ENCODE data around the gene ATG10. TPM values are rescaled to one million over a fixed set of nuclear protein-coding genes. Genes with fewer than 3 reads are reported as not detected.

The ATG10 gene
- polyA plus RNA-seq, 1 of the 3 experiments (the other 2 are of a cell fraction), result 3.2 TPM

DNA sequence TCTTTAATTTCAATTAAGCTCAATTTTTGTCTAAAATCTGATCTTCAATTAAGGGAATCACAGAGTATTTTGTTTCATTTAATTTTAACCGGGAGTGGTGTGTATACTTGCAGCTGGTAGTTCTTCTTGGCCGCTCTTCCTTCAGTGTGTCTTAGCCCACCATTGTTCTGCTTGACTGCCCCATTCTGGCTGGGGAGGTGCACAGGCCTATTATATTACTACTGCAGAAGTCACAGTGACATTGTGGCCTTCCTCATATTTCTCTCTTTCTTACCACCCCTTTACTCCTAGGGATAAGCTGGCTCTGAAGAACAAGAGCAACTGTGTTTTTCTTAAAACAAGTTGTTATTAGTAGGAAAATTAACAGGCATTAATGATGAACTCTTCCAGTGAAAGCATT is 123.7 kb downstream of the ATG10 start:
- no peaks in the 10 kb centered on the region for H3K9me2 ChIP-seq
- no peaks in the 10 kb centered on the region for H3K79me2 ChIP-seq (ENCODE audit: insufficient read depth)
- ChIA-PET POLR2A (no interaction called here), CTCF (interaction anchor here (0.5 to 1.1 kb wide), 4 partner anchors 12 to 46 kb away, joined by 3 read pairs; no protein-coding TSS in a partner anchor)
- H4K20me1 ChIP-seq (ENCODE audit: insufficient read depth), result no peaks in the 10 kb centered on the region
- H3K9ac ChIP-seq, result no peak overlapping the region
- H2AFZ ChIP-seq (ENCODE audit: low read depth), result no peak overlapping the region
- 98% methylated on average over 2 of the region's 2 CpGs for WGBS (ENCODE audit: low lambda C conversion rate)
- no peak overlapping the region for H3K4me3 ChIP-seq (ENCODE audit: low read depth in 2 of 2, low read length in 1 of 2)
- H3K4me2 ChIP-seq, result no peak overlapping the region
- H3K4me1 ChIP-seq (ENCODE audit: control insufficient read depth in 1 of 2, insufficient read depth in 2 of 2, low read depth in 1 of 2, low read length in 1 of 2), result 0 out of 4 replicates have a peak, but pooled peaks cover 0 to 5% of the 10 kb centered on the region in 2 experiments
- peaks cover 6% of the 10 kb centered on the region; the same call in 1 of the 2 replicates for H3K9me3 ChIP-seq
- DNase-seq, result no peak
- no peak overlapping the region for H3K27ac ChIP-seq (ENCODE audit: low read depth in 2 of 2, low read length in 1 of 2)
- peaks cover 6% of the 10 kb centered on the region for H3F3A ChIP-seq (replicated peaks; ENCODE audit: insufficient read depth)
- H3K27me3 ChIP-seq (ENCODE audit: insufficient read depth), result no peaks in the 10 kb centered on the region
- TF ChIP-seq EP300 (IDR thresholded peaks at IDR 0.05; ENCODE audit: borderline replicate concordance in 1 of 2, low read depth in 1 of 2, low read length in 1 of 2), result no peak
- TF ChIP-seq CHD2 (IDR thresholded peaks at IDR 0.05; ENCODE audit: low read length, partially characterized antibody), result no peak
- TF ChIP-seq, protein P1, sequence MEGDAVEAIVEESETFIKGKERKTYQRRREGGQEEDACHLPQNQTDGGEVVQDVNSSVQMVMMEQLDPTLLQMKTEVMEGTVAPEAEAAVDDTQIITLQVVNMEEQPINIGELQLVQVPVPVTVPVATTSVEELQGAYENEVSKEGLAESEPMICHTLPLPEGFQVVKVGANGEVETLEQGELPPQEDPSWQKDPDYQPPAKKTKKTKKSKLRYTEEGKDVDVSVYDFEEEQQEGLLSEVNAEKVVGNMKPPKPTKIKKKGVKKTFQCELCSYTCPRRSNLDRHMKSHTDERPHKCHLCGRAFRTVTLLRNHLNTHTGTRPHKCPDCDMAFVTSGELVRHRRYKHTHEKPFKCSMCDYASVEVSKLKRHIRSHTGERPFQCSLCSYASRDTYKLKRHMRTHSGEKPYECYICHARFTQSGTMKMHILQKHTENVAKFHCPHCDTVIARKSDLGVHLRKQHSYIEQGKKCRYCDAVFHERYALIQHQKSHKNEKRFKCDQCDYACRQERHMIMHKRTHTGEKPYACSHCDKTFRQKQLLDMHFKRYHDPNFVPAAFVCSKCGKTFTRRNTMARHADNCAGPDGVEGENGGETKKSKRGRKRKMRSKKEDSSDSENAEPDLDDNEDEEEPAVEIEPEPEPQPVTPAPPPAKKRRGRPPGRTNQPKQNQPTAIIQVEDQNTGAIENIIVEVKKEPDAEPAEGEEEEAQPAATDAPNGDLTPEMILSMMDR (IDR thresholded peaks at IDR 0.05), result no peak
- TF ChIP-seq, protein P2, sequence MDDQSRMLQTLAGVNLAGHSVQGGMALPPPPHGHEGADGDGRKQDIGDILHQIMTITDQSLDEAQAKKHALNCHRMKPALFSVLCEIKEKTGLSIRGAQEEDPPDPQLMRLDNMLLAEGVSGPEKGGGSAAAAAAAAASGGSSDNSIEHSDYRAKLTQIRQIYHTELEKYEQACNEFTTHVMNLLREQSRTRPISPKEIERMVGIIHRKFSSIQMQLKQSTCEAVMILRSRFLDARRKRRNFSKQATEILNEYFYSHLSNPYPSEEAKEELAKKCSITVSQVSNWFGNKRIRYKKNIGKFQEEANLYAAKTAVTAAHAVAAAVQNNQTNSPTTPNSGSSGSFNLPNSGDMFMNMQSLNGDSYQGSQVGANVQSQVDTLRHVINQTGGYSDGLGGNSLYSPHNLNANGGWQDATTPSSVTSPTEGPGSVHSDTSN (IDR thresholded peaks at IDR 0.05), result no peak
- no peak for TF ChIP-seq GATA2 (CRISPR knock-in tag; IDR thresholded peaks at IDR 0.05)
- no peak for TF ChIP-seq RXRA (IDR thresholded peaks at IDR 0.05; ENCODE audit: borderline replicate concordance, low read depth)
- TF ChIP-seq RAD21 (IDR thresholded peaks at IDR 0.05; ENCODE audit: low read length), result no peak
- no peak for TF ChIP-seq SMC3 (IDR thresholded peaks at IDR 0.05; ENCODE audit: low read depth, low read length)
- TF ChIP-seq TAF1 (IDR thresholded peaks at IDR 0.05; ENCODE audit: borderline replicate concordance, low read depth, low read length), result no peak
- TF ChIP-seq, protein P3, sequence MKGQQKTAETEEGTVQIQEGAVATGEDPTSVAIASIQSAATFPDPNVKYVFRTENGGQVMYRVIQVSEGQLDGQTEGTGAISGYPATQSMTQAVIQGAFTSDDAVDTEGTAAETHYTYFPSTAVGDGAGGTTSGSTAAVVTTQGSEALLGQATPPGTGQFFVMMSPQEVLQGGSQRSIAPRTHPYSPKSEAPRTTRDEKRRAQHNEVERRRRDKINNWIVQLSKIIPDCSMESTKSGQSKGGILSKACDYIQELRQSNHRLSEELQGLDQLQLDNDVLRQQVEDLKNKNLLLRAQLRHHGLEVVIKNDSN (IDR thresholded peaks at IDR 0.05; ENCODE audit: borderline replicate concordance, low read depth), result no peak
- no peak for TF ChIP-seq FOSL2 (IDR thresholded peaks at IDR 0.05; ENCODE audit: borderline replicate concordance, low read depth)
- TF ChIP-seq TEAD4 (IDR thresholded peaks at IDR 0.05; ENCODE audit: borderline replicate concordance, insufficient read depth), result no peak
- TF ChIP-seq, protein P4, sequence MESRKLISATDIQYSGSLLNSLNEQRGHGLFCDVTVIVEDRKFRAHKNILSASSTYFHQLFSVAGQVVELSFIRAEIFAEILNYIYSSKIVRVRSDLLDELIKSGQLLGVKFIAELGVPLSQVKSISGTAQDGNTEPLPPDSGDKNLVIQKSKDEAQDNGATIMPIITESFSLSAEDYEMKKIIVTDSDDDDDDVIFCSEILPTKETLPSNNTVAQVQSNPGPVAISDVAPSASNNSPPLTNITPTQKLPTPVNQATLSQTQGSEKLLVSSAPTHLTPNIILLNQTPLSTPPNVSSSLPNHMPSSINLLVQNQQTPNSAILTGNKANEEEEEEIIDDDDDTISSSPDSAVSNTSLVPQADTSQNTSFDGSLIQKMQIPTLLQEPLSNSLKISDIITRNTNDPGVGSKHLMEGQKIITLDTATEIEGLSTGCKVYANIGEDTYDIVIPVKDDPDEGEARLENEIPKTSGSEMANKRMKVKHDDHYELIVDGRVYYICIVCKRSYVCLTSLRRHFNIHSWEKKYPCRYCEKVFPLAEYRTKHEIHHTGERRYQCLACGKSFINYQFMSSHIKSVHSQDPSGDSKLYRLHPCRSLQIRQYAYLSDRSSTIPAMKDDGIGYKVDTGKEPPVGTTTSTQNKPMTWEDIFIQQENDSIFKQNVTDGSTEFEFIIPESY (IDR thresholded peaks at IDR 0.05; ENCODE audit: borderline replicate concordance, low read depth), result no peak
- TF ChIP-seq, protein P5, sequence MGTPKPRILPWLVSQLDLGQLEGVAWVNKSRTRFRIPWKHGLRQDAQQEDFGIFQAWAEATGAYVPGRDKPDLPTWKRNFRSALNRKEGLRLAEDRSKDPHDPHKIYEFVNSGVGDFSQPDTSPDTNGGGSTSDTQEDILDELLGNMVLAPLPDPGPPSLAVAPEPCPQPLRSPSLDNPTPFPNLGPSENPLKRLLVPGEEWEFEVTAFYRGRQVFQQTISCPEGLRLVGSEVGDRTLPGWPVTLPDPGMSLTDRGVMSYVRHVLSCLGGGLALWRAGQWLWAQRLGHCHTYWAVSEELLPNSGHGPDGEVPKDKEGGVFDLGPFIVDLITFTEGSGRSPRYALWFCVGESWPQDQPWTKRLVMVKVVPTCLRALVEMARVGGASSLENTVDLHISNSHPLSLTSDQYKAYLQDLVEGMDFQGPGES (IDR thresholded peaks at IDR 0.05; ENCODE audit: low read depth, low read length), result no peak
- TF ChIP-seq YY1 (IDR thresholded peaks at IDR 0.05; ENCODE audit: low read depth), result no peak
- no peak for TF ChIP-seq FOXM1 (IDR thresholded peaks at IDR 0.05; ENCODE audit: low read depth)
- no peak for TF ChIP-seq TCF12 (IDR thresholded peaks at IDR 0.05)
- TF ChIP-seq EZH2phosphoT487 (IDR thresholded peaks at IDR 0.05; ENCODE audit: borderline replicate concordance, low read depth), result no peak
- TF ChIP-seq, protein P6, sequence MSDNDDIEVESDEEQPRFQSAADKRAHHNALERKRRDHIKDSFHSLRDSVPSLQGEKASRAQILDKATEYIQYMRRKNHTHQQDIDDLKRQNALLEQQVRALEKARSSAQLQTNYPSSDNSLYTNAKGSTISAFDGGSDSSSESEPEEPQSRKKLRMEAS (IDR thresholded peaks at IDR 0.05; ENCODE audit: low read depth), result no peak
- H3K36me3 ChIP-seq (replicated peaks in 1 of 2; ENCODE audit: control insufficient read depth in 1 of 2, insufficient read depth in 2 of 2, low read length in 1 of 2), result peaks cover 0 to 2% of the 10 kb centered on the region in 2 experiments
